OCI-LY3 (cell line): Measurements from ENCODE around the gene FGD2.

Experiments used
- EZH2phosphoT487 ChIP-seq: fragments of 200-600 bp; shearing (Covaris generic); IDR thresholded peaks from 2 replicates; pipeline ENCODE4 v1.6.1; 2018; ENCODE audit warnings: antibody characterized with exemption, mixed run types, low read depth
- TF ChIP-seq, protein P1 (sequence below): fragments of 200-600, 300-600 bp; sonication (generic); IDR thresholded peaks from 2 replicates; pipeline ENCODE4 v1.5.1; 2014; ENCODE audit warnings: antibody characterized with exemption, low read length, low read depth

DNA sequence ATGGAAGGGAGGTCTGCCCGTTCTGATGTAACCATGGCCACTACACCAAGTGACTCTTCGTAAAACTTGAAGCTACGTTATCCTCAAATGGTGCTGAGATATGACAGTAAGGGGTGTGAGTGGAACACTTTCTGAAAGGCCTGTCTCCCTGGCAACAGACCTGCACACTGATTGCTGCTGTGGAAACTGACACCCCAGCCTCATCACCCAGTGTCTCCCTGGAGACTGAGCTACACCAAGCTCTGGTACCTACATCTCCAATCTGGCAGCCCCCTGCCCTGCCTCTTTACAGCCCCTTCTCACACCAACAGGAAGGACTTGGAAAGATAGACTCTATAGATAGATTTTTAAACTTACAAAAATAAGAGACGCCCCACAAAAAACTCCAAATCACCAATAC is 37.7 kb upstream of the FGD2 start:
- TF ChIP-seq, protein P1, sequence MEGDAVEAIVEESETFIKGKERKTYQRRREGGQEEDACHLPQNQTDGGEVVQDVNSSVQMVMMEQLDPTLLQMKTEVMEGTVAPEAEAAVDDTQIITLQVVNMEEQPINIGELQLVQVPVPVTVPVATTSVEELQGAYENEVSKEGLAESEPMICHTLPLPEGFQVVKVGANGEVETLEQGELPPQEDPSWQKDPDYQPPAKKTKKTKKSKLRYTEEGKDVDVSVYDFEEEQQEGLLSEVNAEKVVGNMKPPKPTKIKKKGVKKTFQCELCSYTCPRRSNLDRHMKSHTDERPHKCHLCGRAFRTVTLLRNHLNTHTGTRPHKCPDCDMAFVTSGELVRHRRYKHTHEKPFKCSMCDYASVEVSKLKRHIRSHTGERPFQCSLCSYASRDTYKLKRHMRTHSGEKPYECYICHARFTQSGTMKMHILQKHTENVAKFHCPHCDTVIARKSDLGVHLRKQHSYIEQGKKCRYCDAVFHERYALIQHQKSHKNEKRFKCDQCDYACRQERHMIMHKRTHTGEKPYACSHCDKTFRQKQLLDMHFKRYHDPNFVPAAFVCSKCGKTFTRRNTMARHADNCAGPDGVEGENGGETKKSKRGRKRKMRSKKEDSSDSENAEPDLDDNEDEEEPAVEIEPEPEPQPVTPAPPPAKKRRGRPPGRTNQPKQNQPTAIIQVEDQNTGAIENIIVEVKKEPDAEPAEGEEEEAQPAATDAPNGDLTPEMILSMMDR: no peak
- TF ChIP-seq EZH2phosphoT487: no peak
